Fibroblast of lung (primary cell): ENCODE results near the gene PHYHD1. TPM values are rescaled to one million over a fixed set of nuclear protein-coding genes. Genes with fewer than 3 reads are reported as not detected.

Experiments
- DNase-seq, 2 donors: peaks; one replicate each; pipeline versions ENCODE4 v3.0.0 to v3.0.0-alpha.2; 2010; ENCODE audit warnings: low read depth in 2 of 2
- H2AFZ ChIP-seq: 2 replicates; pipeline ENCODE4 v1.5.1; 2012; ENCODE audit warnings: low read length, control low read depth, inconsistent platforms
- H3K27ac ChIP-seq: 2 replicates; pipeline ENCODE4 v1.5.1; 2011; ENCODE audit warnings: low read length, control low read depth; ENCODE audit not compliant: insufficient read depth
- H3K27me3 ChIP-seq: 2 replicates; pipeline ENCODE4 v1.5.1; 2011; ENCODE audit warnings: mild to moderate bottlenecking, low read length; ENCODE audit not compliant: control insufficient read depth, insufficient read depth
- H3K36me3 ChIP-seq: 2 replicates; pipeline ENCODE4 v1.5.1; 2011; ENCODE audit warnings: low read length; ENCODE audit not compliant: control insufficient read depth, insufficient read depth
- H3K4me1 ChIP-seq: 2 replicates; pipeline ENCODE4 v1.5.1; 2011; ENCODE audit warnings: low read length; ENCODE audit not compliant: control insufficient read depth, insufficient read depth; ENCODE audit errors: extremely low read depth
- H3K4me2 ChIP-seq: 2 replicates; pipeline ENCODE4 v1.5.1; 2011; ENCODE audit warnings: low read length, control low read depth; ENCODE audit not compliant: insufficient read depth; ENCODE audit errors: extremely low read depth
- H3K4me3 ChIP-seq, 4 experiments: fragments of 200-600 bp in 1 of 4; sonication (generic) in 1 of 4; replicated peaks in 1 of 4; 2 replicates each; pipeline ENCODE4 v1.5.1; 2011 to 2016; ENCODE audit warnings: low read length in 4 of 4, low read depth in 3 of 4, mild to moderate bottlenecking in 3 of 4, control low read depth in 2 of 4, inconsistent platforms in 1 of 4, mixed read lengths in 1 of 4; ENCODE audit not compliant: insufficient read depth in 1 of 4; ENCODE audit errors: control extremely low read depth in 1 of 4
- H3K79me2 ChIP-seq: 2 replicates; pipeline ENCODE4 v1.5.1; 2012; ENCODE audit warnings: mild to moderate bottlenecking, low read length, inconsistent platforms; ENCODE audit not compliant: control insufficient read depth, insufficient read depth
- H3K9ac ChIP-seq: 2 replicates; pipeline ENCODE4 v1.5.1; 2011; ENCODE audit warnings: mild to moderate bottlenecking, low read length, control low read depth; ENCODE audit not compliant: insufficient read depth
- H3K9me3 ChIP-seq: 2 replicates; pipeline ENCODE4 v1.5.1; 2012; ENCODE audit warnings: low read depth, low read length; ENCODE audit not compliant: control insufficient read depth, insufficient read depth
- H4K20me1 ChIP-seq: 2 replicates; pipeline ENCODE4 v1.5.1; 2011; ENCODE audit warnings: low read length; ENCODE audit not compliant: control insufficient read depth, insufficient read depth; ENCODE audit errors: extremely low read depth
- CTCF ChIP-seq, 2 donors: IDR thresholded peaks in 1 of 2; conservative IDR thresholded peaks in 1 of 2; 1 replicate in 1 of 2; 2 replicates in 1 of 2; pipeline ENCODE4 v1.5.1; 2011 to 2012; ENCODE audit warnings: low read length in 2 of 2, control low read depth in 1 of 2, inconsistent platforms in 1 of 2, low read depth in 1 of 2, mild to moderate bottlenecking in 1 of 2
- EZH2 ChIP-seq: IDR thresholded peaks from 2 replicates; pipeline ENCODE4 v1.5.1; 2012; ENCODE audit warnings: low read length, control low read depth, mild to moderate bottlenecking; ENCODE audit errors: missing control alignments
- polyA plus RNA-seq, 2 donors: library from polyadenylated mRNA; depleted of rRNA in 1 of 2; stranded (reverse) in 1 of 2; unstranded in 1 of 2; fragments of >200 nt; gene quantifications; 2 replicates each; pipeline ENCODE4 v1.2.1, GENCODE V29; 2011 to 2012; ENCODE audit warnings: missing spikeins in 1 of 2
- total RNA-seq: library from RNA; depleted of rRNA; stranded (reverse); fragments of >200 nt; gene quantifications from 2 replicates; pipeline ENCODE4 v1.2.1, GENCODE V29; 2014

Gene PHYHD1
- total and polyA plus RNA-seq, 2 donors (not counting 1 experiment from before 2014, with no cell fraction given): 17.7 to 20.0 TPM

DNA sequence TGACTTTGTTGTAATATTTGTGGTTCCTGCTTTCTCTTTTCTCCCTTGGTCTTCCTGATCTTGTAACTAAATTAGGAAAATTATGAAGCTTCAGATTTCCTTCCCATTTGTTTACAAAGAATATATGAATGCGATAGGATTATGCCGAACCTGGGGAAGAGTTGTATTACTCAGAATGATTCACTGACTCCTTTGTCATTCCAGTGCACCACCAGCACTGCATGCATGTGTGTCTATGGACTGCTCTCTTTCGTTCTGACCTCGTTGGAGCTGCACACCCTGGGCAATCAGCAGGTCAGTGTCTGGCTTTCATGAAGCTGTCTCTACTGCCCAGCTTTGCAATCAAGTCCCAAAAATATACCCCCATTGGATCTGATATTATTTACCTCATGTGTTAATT is 52.2 kb downstream of the PHYHD1 start:
- DNase-seq: peak; percentile 66 to 77
- no peak overlapping the region for H3K4me3 ChIP-seq
- peaks cover 15% of the 10 kb centered on the region for H3K36me3 ChIP-seq
- no peaks in the 10 kb centered on the region for H3K79me2 ChIP-seq
- no peak overlapping the region for H2AFZ ChIP-seq
- no peaks in the 10 kb centered on the region for H3K27me3 ChIP-seq
- H3K9me3 ChIP-seq: no peaks in the 10 kb centered on the region
- H3K9ac ChIP-seq: no peak overlapping the region
- peak overlapping the region; percentile 4 for H3K4me2 ChIP-seq
- no peaks in the 10 kb centered on the region for H4K20me1 ChIP-seq
- TF ChIP-seq CTCF (conservative IDR thresholded peaks at IDR 0.05 in 1 of 2, IDR thresholded peaks at IDR 0.05 in 1 of 2; ENCODE audit: low read depth in 1 of 2, low read length in 2 of 2): no peak
- H3K4me1 ChIP-seq: no peaks in the 10 kb centered on the region
- H3K27ac ChIP-seq: no peak overlapping the region

DNA sequence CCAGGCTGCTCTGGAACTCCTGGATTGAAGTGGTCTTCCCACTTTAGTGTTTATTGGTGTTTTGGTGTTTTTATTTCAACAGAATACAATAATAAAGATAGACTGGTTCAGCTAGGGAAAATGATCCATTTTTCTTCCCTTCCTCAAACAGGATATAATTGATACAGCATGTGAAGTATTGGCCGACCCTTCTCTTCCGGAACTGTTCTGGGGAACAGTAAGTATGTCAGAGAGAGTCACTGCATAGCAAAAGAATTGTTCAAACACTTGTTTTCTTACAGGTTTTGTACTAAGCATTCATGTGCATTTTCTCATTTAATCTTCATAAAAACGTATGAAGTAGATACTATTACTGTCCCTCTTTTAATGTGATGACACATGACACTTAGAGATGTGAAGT is 58.3 kb downstream of the PHYHD1 start:
- DNase-seq: no peak
- Histone ChIP-seq H2AFZ (no peak overlapping the region), H3K4me2 (no peak overlapping the region), H4K20me1 (no peaks in the 10 kb centered on the region), H3K27ac (no peak overlapping the region), H3K36me3 (peaks cover 6% of the 10 kb centered on the region), H3K4me3 (no peak overlapping the region), H3K79me2 (no peaks in the 10 kb centered on the region), H3K4me1 (no peaks in the 10 kb centered on the region), H3K9ac (no peak overlapping the region), H3K27me3 (no peaks in the 10 kb centered on the region), H3K9me3 (no peaks in the 10 kb centered on the region)
- TF ChIP-seq EZH2: no peak
- TF ChIP-seq CTCF (conservative IDR thresholded peaks at IDR 0.05 in 1 of 2, IDR thresholded peaks at IDR 0.05 in 1 of 2; ENCODE audit: low read depth in 1 of 2, low read length in 2 of 2): no peak

DNA sequence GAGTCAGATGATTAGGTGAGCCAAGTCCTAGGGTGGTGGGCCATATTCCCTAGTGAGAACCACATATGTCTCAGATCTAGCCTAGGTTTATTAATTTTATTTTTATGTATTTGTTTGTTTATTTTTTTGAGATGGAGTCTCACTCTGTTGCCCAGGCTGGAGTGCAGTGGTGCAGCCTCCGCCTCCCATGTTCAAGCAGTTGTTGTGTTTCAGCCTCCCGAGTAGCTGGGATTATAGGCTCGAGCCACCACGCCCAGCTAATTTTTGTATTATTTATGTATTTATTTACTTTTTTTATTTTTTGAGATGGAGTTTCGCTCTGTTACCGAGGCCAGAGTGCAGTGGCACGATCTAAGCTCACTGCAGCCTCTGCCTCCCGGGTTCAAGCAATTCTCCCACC is 62.8 kb downstream of the PHYHD1 start:
- TF ChIP-seq CTCF (conservative IDR thresholded peaks at IDR 0.05 in 1 of 2, IDR thresholded peaks at IDR 0.05 in 1 of 2; ENCODE audit: low read depth in 1 of 2, low read length in 2 of 2) (no peak), EZH2 (no peak)
- DNase-seq: no peak
- H2AFZ ChIP-seq: no peak overlapping the region
- H3K9ac ChIP-seq: no peak overlapping the region
- peaks cover 7% of the 10 kb centered on the region for H3K4me1 ChIP-seq
- no peaks in the 10 kb centered on the region for H3K79me2 ChIP-seq
- no peaks in the 10 kb centered on the region for H3K27me3 ChIP-seq
- no peak overlapping the region for H3K4me3 ChIP-seq
- no peak overlapping the region for H3K27ac ChIP-seq
- H4K20me1 ChIP-seq: no peaks in the 10 kb centered on the region
- no peaks in the 10 kb centered on the region for H3K9me3 ChIP-seq
- no peak overlapping the region for H3K4me2 ChIP-seq
- peaks cover 17% of the 10 kb centered on the region for H3K36me3 ChIP-seq
